ENCODE data around the gene CHST7. TPM values are rescaled to one million over a fixed set of nuclear protein-coding genes. Genes with fewer than 3 reads are reported as not detected.

The CHST7 gene
- total and polyA plus RNA-seq, 2 of the 8 experiments (the other 6 are each of a cell fraction or from before 2014, with no cell fraction given): 7.9 to 14.1 TPM

DNA sequence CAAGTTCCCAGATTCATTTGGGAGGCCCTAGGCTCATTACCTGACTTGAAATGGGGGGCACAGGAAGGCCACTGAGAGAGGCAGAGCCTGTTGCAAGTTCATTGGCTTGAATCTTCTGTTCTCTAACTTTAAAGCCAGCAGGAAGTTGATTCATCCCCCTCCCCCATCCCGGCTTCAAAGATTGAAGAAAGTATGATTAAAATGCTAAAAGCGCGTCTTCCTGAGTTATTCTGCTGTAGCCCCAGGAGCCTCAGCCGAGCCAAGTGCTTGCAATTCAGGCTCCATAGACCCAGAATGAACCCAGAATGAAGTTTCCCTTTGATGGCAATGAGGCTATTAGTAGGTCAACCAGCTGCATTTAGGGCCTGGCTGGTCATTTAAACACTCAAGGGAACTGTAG, 14.7 kb downstream of the CHST7 start:
- ChIA-PET CTCF (ENCODE audit: partially characterized antibody) (no interaction called here), POLR2A (ENCODE audit: partially characterized antibody) (interaction anchor here (0.7 to 2.8 kb wide), 3 partner anchors 11 to 38 kb away, joined by 3 to 9 read pairs (median 4); no protein-coding TSS in a partner anchor)
- Histone ChIP-seq H2BK15ac (ENCODE audit: low read length) (no peak overlapping the region), H3K23me2 (ENCODE audit: low read depth, low read length) (no peaks in the 10 kb centered on the region), H2AK5ac (ENCODE audit: low read depth, low read length) (no peak overlapping the region), H3K4me1 (replicated peaks in 1 of 4; ENCODE audit: control insufficient read depth in 3 of 4, insufficient read depth in 4 of 4, low read length in 3 of 4) (peaks cover 0 to 13% (median 4%) of the 10 kb centered on the region in 4 experiments; a peak in 4 of 7 replicates), H2BK12ac (ENCODE audit: low read depth, low read length) (no peak overlapping the region), H3K14ac (ENCODE audit: insufficient read length) (no peak overlapping the region), H3K79me1 (ENCODE audit: low read depth, low read length) (no peaks in the 10 kb centered on the region), H3K27ac (ENCODE audit: low read depth, low read length) (no peak overlapping the region), H3K36me3 (ENCODE audit: control insufficient read depth in 2 of 4, insufficient read depth in 4 of 4, low read length in 3 of 4) (no peaks in the 10 kb centered on the region), H3K4me2 (ENCODE audit: insufficient read depth in 1 of 2, low read depth in 2 of 2, low read length in 2 of 2) (peak overlapping the region; percentile 60 to 69), H3K9ac (replicated peaks in 1 of 4; ENCODE audit: extremely low read depth in 1 of 4, low read depth in 3 of 4, low read length in 3 of 4) (no peak overlapping the region), H3K4ac (replicated peaks; ENCODE audit: insufficient read length, low read depth, low read length) (no peak overlapping the region), H3K27me3 (replicated peaks in 1 of 4; ENCODE audit: control insufficient read depth in 3 of 4, extremely low read depth in 1 of 4, insufficient read depth in 3 of 4, low read length in 3 of 4) (no peaks in the 10 kb centered on the region), H4K20me1 (replicated peaks in 1 of 2; ENCODE audit: control insufficient read depth in 1 of 2, insufficient read depth in 2 of 2, low read length in 2 of 2) (no peaks in the 10 kb centered on the region), H4K91ac (replicated peaks; ENCODE audit: insufficient read length, low read length) (no peak overlapping the region), H3K56ac (replicated peaks; ENCODE audit: insufficient read length, low read depth, low read length) (no peak overlapping the region), H3K18ac (ENCODE audit: extremely low read depth, low read length) (no peak overlapping the region; the same call in 1 of the 2 replicates), H2BK5ac (ENCODE audit: low read depth, low read length) (0 out of 2 replicates have a peak overlapping the region, but pooled peaks have one; percentile 85), H2BK20ac (ENCODE audit: low read length) (no peak overlapping the region), H2BK120ac (replicated peaks; ENCODE audit: low read depth, low read length) (no peak overlapping the region), H3K4me3 (ENCODE audit: extremely low read depth in 1 of 4, insufficient read depth in 2 of 4, low read depth in 3 of 4, low read length in 4 of 4) (peak overlapping the region in 1 of 4 experiments; percentile 30; a peak in 2 of 8 replicates), H4K5ac (ENCODE audit: insufficient read length, low read depth, low read length) (no peak overlapping the region), H3K23ac (ENCODE audit: insufficient read length) (no peak overlapping the region), H2AFZ (ENCODE audit: low read length) (no peak overlapping the region), H3K9me3 (ENCODE audit: insufficient read depth in 2 of 2, low read depth in 1 of 2, low read length in 1 of 2) (no peaks in the 10 kb centered on the region), H3K79me2 (ENCODE audit: control insufficient read depth in 1 of 2, insufficient read depth in 2 of 2, low read length in 2 of 2) (peaks cover 0 to 53% of the 10 kb centered on the region in 2 experiments; a peak in 2 of 4 replicates), H4K8ac (ENCODE audit: extremely low read depth, insufficient read depth, low read length) (no peak overlapping the region)
- peak in 1 of 2 experiments; percentile 47 for DNase-seq (ENCODE audit: low read depth in 1 of 2, low spot score in 2 of 2)
- 2% methylated on average over 4 of the region's 4 CpGs; no CpG with 5 or more reads in 1 of the 2 experiments for WGBS, 2 experiments (ENCODE audit: extremely low coverage in 1 of 2, insufficient coverage in 1 of 2, insufficient read length in 1 of 2, insufficient replicate concordance in 2 of 2, low coverage in 1 of 2, low lambda C conversion rate in 2 of 2, missing lambda C conversion rate in 1 of 2)
- FAIRE-seq: no peak
- no peak for TF ChIP-seq SIRT6 (IDR thresholded peaks at IDR 0.05; ENCODE audit: low read length)
- TF ChIP-seq NANOG (IDR thresholded peaks at IDR 0.05; ENCODE audit: insufficient read depth, low read depth, low read length, poor library complexity, severe bottlenecking): peak; percentile 22
- no peak for TF ChIP-seq YY1 (IDR thresholded peaks at IDR 0.05; ENCODE audit: low read depth, low read length)

Data from H1 (cell line).